HG02870 (cell line): ENCODE measurements around the gene GIPC1.
"Not testable (repeated sequence)": the region's sequence is repeated elsewhere in the genome, so short reads cannot be mapped to it uniquely, and the experiment has no call there.

Source experiments
- ATAC-seq: cut with Tn5 transposase; IDR thresholded peaks from one replicate; pipeline ENCODE4 v1.9.1; 2021; ENCODE audit warnings: mild to moderate bottlenecking, moderate library complexity; ENCODE audit not compliant: unreplicated experiment

The GIPC1 gene

DNA sequence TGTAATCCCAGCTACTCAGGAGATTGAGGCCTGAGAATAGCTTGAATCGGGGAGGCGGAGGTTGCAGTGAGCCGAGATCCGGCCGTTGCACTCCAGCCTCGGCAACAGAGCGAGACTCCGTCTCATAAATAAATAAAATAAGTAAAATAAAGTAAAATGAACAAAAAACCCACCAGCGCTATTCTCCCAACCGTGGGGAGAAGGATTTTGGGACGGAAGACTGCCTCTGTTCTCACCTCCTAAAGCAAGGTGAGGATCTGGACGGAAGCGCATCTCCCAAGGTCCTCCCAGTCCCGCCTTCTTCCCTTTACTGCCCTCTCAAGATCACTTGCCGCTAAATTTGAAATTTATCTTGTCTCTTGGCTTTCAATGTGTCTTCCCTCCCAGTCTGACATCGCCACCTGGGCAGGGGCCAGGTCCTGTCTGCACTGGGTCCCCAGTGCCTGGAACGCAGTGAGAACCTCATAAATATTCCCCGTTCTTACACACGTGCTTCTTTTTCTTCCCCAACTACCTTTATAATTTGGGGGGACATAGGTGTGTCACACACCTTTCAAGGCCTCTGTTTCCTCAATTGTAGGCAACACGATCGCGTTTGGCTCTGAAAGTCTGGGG, 23.4 kb upstream of the GIPC1 start:
- no peak for ATAC-seq

DNA sequence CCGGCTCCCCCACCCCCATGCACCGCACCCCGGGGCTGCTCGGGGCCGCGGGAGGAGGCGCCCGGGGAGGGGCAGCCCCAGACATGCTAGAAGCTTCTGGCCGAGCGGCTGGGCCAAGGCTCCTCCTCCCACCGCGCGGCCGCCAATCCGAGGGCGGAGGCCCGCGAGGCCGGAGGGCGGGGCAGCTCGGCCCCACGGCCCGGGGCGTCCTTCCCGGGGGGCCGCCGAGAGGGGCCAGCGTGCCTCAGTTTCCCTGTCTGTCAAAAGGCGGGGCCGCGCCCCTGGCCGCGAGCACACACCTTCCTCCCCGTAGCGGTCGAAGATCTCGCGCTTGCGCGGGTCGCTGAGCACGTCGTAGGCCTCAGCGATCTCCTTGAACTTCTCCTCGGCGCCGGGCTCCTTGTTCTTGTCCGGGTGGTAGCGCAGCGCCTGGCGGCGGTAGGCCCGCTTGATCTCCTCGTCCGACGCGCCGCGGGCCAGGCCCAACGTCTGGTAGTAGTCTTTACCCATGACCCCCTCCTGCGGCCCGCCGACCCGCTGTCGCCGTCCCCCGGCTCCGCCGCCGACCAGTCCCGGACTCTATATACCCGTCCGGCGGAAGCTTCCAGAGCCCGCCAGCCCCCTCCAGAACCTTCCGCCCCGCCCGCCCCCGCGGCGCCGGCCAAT, 22.0 kb upstream of the GIPC1 start, which contains the start of gene DNAJB1:
Gene DNAJB1 (minus strand): TSS at position 558 of the 666 bp plus-strand sequence. CDS start 48 bp downstream, at position 510.
- peak; percentile 46 for ATAC-seq

DNA sequence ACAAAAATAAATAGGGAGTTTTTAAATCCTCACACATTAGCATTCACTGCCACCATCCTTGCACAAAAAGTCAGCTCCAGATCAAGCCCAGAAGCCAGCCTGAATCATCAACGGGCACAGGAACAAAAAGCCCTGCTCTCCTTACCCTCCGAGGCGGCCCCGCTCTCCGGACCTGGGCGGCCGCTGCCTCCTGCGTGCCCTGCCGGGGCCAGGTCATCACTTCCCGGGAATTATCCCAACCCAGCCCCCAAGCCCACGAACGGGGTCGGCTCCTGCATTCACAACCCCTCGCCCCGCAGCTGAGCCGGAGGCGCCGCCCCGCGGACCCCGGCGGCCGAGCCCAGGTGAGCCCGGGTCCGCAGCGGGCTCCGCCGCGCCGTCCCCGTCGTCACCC, 21.5 kb upstream of the GIPC1 start:
- no peak for ATAC-seq

DNA sequence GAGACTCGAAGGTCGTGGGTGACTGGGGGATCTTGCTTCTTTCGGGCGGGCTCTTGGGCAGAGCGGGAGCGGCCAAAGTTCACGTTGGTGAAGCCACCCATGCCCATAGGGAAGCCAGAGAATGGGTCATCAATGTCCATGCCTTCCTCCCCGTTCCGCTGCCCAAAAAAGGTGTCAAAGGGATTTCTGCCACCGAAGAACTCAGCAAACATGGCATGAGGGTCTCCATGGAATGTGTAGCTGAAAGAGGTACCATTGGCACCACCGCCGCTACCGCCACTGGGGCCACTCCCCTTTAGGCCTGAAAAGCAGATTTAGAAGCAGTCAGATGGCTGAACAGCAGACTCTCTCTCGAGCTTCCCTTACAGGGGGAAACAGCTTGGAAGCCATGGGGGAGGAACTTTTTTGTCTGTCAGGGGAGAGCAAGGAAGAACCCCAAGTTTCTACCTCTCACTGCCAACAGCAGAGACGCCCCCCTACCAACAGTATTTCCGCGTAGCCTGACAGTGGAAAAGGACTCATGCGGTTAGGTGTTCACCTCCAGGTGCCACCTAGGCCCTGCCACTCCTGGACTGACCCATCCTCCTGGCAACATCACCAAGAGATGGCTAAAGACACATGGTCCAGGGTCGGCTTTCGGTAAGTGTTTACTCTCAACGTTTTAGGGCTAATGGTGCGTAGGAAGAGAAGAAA, 21.0 kb upstream of the GIPC1 start:
- ATAC-seq: no peak

DNA sequence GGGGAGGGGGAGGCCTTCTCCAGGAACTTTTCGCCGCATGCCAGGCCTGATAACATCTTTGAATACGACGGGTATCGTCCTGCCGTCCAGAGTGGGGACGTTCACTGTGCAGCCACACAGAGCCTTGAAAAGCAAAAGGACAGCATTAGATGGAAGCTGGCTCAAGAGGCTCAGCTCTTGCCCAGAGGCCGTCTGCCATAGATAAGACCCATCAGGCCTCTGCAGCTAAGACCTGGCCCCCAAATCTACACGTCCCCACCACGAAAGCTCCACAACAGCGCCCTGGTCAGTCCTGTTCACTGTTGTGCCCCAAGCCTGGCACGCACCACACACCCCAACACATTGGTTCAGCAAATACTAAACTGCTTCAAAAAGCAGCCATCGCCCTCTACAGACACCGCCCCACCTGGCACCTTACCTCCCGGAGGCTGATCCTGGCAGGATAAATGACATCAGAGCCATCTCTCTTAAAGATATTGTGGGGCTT, 20.2 kb upstream of the GIPC1 start:
- no peak for ATAC-seq

DNA sequence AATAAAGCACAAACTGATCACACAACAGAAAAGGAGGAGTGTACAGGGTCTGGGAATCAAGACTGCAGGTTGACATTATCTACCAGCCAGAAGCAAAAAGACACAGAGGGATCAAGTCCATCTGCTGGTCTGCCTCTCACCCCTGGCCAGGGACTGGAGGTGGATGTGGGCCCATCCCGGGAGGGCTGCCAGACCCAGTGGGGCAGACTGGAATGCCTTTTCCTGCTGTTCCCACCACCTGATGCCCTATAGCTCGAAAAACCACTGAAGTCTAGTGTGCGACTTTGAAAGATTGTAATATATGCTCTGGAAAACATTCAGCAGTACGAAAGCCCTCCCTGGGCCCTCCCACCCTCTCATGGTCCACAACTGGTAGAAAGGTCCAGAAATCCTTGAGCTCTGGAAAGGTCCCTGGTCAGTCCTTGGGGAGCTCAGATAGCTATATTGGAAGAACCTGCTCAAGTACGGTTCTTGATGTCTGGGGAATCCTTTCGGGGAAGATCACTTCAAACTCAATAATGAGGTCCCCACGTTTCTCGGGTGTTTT, 19.6 kb upstream of the GIPC1 start:
- ATAC-seq: no peak

DNA sequence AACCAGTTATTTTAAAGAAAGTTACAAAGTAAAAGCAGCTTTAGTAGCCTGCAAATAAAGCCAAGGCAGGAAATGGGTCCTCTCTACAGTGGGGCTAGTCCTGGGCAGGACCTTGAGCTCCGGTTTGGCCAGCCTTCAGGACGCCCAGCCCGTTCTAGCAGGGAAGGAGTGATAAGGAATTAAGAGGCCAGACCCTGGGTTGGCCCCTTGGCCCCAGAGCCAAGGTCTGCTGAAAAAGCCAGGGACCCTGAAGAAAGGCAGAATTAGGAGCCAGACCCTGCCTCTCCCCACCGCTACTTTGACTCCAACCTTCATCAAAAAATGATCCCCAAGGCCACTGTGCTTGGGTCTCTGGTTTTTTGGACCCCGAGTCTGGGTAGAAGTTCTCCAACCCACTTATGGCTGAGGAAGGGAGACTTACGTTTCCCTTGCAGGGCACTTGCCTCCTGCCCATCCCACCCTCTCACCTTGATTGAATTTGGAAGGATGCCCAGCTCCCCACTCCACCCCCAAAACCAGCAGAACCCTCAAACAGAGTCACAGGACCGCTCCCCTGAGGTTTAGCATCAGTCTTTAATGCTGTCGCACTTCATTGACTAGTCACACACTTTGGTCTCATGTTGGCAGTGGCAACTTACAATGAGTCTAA, 18.4 kb upstream of the GIPC1 start:
- ATAC-seq: no peak

DNA sequence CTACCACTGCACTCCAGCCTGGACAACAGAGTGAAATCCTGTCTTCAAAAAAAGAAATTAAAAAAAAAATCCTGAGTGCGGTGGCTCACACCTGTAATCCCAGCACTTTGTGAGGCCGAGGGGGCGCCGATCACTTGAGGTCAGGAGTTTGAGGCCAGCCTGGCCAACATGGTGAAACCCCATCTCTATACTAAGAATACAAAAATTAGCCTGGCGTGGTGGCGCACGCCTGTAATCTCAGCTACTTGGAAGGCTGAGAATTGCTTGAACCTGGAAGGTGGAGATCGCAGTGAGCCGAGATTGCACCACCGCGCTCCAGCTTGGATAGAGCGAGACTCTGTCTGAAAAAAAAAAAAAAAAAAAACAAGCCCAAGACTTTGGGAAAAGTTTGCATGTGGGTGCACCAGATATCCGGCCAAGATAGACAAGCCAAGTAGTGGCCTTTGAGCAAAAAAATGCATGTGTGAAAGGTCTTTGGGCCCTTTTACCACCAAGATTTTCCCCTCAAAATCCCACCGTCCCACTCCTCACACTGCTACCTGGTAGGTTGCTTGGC, 16.6 kb upstream of the GIPC1 start:
- ATAC-seq: no peak

DNA sequence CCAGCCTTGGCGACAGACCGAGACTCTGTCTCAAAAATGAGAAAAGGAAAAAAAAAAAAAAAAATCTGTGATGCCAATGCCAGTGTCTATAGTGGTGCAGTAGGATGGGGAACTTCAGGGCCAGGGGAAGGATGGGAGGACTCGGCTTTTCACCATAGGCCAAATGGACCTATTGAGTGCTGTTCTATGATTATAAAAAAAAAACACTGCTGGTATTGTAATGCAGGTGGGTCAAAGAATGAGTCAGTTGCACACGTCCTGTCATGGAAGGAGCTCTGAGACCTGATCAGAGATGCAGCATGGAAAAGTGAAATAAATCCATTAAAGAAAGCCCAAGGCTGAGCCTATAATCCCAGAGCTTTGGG, 15.3 kb upstream of the GIPC1 start:
- no peak for ATAC-seq

DNA sequence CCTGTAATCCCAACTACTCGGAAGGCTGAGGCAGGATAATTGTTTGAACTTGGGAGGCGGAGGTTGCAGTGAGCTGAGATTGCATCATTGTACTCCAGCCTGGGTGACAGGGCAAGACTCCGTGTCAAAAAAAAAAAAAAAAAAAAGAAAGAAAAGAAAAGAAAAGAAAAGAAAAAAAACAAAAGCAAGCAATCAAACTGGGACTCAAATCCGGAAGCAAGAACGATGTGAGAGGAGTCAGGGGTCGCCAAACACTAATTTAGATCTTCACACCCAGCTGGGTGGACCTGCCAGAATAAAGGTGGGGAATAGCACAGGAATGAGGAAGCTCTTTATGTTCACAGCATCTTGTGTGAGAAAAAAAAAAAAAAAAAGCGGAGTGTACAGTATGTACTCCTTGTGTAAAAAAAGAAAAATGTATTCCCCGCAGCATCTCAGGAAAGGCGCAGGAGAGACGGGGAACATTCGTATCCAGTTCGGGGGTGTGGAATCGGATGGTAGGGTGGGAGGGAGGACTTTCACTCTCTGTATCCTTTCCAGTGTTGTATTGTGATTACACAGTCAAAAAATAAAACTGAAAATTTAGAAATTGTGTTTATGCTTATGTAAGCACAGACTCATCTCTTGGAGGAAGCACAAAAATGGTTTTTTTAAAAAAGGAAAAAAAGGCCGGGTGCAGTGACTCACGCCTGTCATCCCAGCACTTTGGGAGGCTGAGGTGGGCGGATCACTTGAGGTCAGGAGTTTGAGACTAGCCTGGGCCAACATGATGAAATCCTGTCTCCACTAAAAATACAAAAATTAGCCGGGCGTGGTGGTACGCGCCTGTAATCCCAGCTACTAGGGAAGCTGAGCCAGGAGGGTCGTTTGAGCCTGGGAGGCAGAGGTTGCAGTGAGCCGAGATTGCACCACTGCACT, 14.6 kb upstream of the GIPC1 start:
- ATAC-seq: no peak

DNA sequence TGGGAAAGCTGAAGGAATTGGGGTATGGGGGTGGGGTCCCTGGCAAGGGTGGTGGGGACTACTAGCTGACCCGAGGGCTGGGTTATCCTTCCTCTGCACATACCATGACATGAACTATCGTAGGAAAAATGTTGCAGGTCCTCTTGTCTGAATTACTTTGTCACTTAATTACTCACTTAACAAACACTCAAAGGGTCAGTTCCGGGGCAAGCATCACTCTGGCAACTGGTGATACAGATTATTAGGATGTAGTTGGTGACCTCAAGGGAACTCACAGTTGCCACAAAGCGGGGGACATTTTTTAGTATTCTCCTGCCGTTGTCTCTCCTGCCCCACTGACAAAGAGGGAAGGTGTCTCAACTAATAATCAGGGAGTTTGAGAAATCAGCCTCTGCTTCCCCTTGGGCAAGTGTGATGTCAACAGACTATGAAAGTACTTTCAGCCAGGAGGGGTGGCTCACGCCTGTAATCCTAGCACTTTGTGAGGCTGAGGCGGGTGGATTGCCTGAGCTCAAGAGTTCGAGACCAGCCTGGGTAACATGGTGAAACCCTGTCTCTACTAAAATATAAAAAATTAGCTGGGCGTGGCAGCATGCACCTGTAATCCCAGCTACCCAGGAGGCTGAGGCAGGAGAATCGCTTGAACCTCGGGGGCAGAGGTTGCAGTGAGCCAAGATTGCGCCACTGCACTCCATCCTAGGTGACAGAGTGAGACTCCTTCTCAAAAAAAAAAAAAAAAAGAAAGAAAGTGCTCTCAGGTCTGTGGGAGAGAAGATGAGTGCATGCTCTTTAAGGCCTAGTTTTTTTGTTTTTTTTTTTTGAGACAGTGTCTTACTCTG, 12.0 kb upstream of the GIPC1 start:
- ATAC-seq: no peak

DNA sequence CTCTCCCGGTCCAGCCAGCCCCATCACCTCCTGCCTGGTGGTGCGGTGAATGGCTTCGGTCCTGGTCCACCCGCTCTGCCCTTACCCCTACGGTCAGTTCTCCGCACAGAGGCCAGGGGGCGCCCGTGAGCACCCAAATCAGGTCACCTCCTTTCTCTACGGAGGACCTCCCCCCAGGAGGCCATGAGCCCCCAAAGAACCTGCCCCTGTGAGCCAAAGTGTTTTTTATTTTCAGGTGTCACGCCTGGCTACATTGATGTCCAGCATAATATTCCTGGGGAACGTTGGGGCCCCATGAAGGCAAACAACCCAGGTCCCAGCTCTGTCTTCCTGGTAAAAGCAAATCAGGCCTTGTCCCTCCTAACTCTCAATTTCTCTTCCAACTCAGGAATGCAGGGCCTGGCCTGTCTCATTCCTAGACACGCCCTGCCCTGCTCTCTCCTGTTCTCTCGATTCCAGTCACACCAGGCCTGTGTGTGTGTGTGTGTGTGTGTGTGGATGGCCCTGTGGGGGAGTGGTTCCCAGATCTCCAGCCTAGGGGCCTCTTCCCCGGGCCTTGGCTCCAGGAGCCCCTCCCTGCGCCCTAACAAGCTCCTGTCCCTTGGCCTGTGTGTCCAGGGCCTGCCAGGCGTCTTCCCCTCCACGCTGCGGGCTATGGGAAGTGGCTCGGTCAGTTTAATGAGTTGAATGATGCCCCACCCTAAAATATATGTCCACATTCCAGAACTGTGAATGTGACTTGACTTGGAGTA, 9.7 kb upstream of the GIPC1 start:
- ATAC-seq: no peak

DNA sequence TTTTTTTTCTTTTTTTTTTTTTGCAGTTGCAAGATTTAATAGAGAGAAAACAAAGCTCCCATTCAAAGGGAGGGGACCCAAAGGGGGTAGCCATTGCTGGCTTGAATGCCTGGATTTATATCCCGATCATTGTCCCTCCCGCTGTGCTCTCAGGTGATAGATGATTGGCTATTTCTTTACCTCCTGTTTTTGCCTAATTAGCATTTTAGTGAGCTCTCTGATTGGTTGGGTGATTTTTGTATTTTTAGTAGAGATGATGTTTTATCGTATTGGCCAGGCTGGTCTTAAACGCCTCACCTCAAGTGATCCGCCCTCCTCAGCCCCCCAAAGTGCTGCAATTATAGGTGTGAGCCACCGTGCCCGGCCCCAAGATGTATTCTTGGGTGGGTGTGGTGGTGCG, 8.6 kb upstream of the GIPC1 start:
- ATAC-seq: not testable (repeated sequence)

DNA sequence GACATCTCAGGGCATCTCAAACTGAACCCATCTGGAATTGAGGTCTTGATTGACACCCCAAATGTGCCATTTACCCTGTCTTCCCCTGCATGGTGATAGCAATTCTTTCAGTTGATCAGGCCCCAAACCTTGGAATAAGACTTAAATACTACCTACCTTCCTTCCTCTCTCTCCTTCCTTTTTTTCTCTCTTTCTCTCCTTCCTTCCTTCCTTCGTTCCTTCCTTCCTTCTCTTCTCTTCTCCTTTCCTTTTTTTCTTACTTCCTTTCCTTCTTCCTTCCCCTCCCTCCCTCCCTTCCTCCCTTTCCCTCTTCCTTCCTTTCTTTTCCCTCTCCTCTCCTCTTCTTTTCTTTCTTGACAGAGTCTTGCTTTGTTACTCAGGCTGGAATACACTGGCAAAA, 7.4 kb upstream of the GIPC1 start:
- no peak for ATAC-seq

DNA sequence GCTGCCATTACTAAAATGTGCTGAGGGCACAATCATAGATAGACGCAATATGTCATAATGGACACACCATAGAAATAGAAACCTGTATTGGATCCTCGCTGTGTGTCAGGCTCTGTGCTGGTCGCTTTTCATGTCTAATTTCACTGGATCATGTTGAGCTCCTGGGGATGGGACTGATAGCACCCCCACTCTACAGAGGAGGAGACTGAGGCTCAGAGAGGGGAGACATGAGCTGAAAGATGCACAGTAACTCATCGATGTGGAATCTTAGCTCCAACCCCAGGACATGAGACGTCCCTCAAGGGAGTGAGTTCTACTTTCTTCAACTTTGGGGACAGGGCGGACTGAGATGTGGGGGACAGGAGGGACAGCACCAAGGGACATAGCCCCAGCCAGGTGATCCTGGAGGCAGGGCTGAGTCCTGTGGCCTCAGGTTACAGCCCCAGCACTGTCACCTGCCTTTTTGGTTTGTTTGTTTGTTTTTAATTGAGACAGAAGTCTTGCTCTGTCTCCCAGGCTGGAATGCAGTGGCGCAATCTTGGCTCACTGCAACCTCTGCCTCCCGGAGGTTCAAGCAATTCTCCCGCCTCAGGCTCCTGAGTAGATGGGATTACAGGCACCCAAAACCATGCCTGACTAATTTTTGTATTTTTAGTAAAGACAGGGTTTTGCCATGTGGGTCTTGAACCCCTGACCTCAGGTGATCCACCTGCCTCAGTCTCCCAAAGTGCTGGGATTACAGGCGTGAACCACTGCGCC, 6.6 kb upstream of the GIPC1 start:
- no peak for ATAC-seq

DNA sequence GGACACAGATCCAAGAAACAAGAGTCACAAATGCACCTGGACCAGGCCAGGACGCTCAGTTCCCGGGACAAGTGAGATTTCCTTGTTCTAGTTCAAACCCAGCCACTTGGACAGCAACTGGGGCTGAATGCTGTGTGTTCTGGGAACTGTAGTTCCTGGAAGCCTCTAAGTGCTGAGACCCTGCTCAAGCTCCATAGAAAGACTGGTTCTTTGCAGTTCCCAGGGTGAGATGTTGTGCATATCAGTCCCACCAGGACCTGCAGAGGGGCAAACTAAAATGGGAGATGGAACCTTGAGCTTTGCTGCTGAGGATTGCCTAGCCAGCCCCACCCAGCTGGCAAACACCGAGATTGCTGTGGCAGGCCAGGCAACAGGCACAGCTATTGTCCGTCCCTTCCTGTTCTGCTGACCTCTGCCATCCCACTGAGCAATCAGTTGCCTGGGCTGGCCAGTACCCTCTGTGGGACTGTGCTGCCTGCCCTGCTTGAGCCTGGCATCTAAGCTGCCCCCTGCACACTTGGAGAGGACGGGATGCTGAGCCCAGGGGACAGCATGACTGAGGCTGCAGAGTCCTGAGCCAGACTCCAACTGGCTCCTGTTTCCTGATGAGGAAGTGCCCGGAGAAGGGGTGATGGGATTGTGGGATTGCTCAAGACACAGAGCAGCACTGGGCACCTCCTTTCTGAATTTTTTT, 1.4 kb upstream of the GIPC1 start:
- no peak for ATAC-seq

DNA sequence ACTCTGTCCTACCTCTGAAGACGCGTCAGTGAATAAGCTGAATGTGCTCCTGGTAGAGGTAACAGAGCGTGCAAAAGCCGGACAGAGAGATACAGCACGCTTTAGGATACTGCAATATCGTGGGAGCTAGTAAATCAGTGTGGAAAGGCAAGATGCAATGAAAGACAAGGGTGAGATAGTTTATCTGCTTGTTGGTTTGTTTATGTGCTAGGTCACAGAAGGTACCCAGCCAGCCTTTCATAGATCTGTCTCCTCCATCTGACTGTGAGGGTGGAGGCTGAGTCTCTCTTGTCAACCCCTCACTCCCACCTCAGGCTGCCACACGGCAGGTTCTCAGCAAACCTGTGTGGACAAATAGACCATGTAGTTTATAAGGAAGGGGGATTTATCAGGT, 904 bp upstream of the GIPC1 start:
- ATAC-seq: no peak
